HepG2 (cell line): Measurements from ENCODE around the gene BCL2L2. TPM values are rescaled to one million over a fixed set of nuclear protein-coding genes. Genes with fewer than 3 reads are reported as not detected.

Experiments
- POLR2G ChIP-seq: fragments of 200-400 bp; formaldehyde crosslinking; IDR thresholded peaks from 2 replicates; pipeline ENCODE4 v1.6.1; 2018; ENCODE audit warnings: mild to moderate bottlenecking, low read depth, low read length, moderate library complexity
- RBFOX2 ChIP-seq: fragments of 200-400 bp; formaldehyde crosslinking; IDR thresholded peaks from 2 replicates; pipeline ENCODE4 v1.6.1; 2017; ENCODE audit warnings: low read depth, mild to moderate bottlenecking, low read length
- SAP130 ChIP-seq: IDR thresholded peaks from 2 replicates; pipeline ENCODE4 v1.6.1; 2016; ENCODE audit warnings: low read depth
- SRSF1 ChIP-seq: fragments of 200-400 bp; formaldehyde crosslinking; optimal IDR thresholded peaks from 2 replicates; pipeline ENCODE3; 2017; ENCODE audit warnings: mild to moderate bottlenecking, low read depth, low read length, moderate library complexity
- ZBTB3 ChIP-seq: sonication (generic); formaldehyde crosslinking; IDR thresholded peaks from 2 replicates; pipeline ENCODE4 v1.4.0; 2020; ENCODE audit warnings: low read depth, mild to moderate bottlenecking, moderate library complexity, missing genetic modification reagents, borderline replicate concordance
- ZNF326 ChIP-seq: sonication (generic); formaldehyde crosslinking; IDR thresholded peaks from 2 replicates; pipeline ENCODE4 v1.4.0; 2020; ENCODE audit warnings: missing genetic modification reagents, borderline replicate concordance
- ZNF343 ChIP-seq: sonication (generic); formaldehyde crosslinking; IDR thresholded peaks from 2 replicates; pipeline ENCODE4 v1.4.0; 2020; ENCODE audit warnings: mild to moderate bottlenecking, missing genetic modification reagents
- ZNF775 ChIP-seq: sonication (generic); formaldehyde crosslinking; IDR thresholded peaks from 2 replicates; pipeline ENCODE4 v1.4.0; 2020; ENCODE audit warnings: missing genetic modification reagents, mild to moderate bottlenecking, moderate library complexity, borderline replicate concordance
- ZNF788 ChIP-seq: sonication (generic); formaldehyde crosslinking; IDR thresholded peaks from 2 replicates; pipeline ENCODE4 v1.5.0; 2020; ENCODE audit warnings: mild to moderate bottlenecking, missing genetic modification reagents, borderline replicate concordance
- polyA plus RNA-seq, 8 experiments: library from polyadenylated mRNA; depleted of rRNA in 3 of 8; stranded (reverse) in 7 of 8; unstranded in 1 of 8; fragments of >200 nt; fragmentation: Illumina TruSeq in 4 of 8; extraction: Trizol in 4 of 8; gene quantifications; 2 replicates each; pipeline versions ENCODE4 v1.2.1 to v1.2.3, GENCODE V29; 2011 to 2016; ENCODE audit warnings: low read depth in 4 of 8, missing spikeins in 1 of 8, mixed read lengths in 1 of 8; ENCODE audit not compliant: insufficient read depth in 1 of 8
- total RNA-seq, 5 experiments: library from RNA; depleted of rRNA; stranded (reverse); fragments of >200 nt; fragmentation: Illumina TruSeq; extraction: Trizol; gene quantifications; 2 replicates each; pipeline ENCODE4 v1.2.3, GENCODE V29; 2016; ENCODE audit warnings: low read depth in 1 of 5
- TF ChIP-seq, protein P1 (sequence below): sonication (generic); formaldehyde crosslinking; IDR thresholded peaks from 2 replicates; pipeline ENCODE4 v1.5.0; 2020; ENCODE audit warnings: mild to moderate bottlenecking, missing genetic modification reagents, borderline replicate concordance
- TF ChIP-seq, protein P2 (sequence below): sonication (generic); formaldehyde crosslinking; IDR thresholded peaks from 2 replicates; pipeline ENCODE4 v1.9.0; 2021; ENCODE audit warnings: missing genetic modification reagents, borderline replicate concordance
- TF ChIP-seq, protein P3 (sequence below): fragments of 450-650 bp; IDR thresholded peaks from 2 replicates; pipeline ENCODE4 v1.6.1; 2016

Gene BCL2L2
- total and polyA plus RNA-seq, 2 of the 13 experiments (the other 11 are each of a cell fraction or from before 2014, with no cell fraction given), result 28.1 to 49.8 TPM

DNA sequence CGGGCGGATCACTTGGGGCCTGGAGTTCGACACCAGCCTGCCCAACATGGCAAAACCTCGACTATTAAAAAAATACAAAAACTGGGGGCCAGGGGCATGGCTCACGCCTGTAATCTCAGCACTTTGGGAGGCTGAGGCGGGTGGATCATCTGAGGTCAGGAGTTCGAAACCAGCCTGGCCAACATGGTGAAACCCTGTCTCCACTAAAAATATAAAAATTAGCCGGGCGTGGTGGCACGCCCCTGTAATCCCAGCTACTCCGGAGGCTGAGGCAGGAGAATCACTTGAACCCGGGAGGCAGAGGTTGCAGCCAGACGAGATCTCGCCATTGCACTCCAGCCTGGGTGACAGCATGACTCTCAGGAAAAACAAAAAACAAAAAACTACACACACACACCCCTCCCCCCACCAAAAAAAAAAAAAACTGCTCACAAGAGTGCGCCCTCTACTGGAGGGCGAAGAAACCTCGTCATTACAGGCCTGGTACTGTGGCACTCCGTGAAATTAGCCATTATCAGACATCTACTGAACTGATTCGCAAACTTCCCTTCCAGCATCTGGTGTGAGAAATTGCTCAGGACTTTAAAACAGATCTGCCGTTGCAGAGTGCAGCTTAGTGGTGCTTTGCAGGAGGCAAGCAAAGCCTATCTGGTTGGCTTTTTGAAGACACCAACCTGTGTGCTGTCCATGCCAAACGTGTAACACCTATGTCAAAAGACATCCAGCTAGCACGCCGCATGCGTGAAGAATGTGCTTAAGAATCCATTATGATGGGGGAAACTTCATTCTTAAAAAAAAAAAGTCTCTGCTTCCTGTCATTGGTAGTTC lies 11.7 kb upstream of the BCL2L2 start (continued):
- TF ChIP-seq, protein P1, sequence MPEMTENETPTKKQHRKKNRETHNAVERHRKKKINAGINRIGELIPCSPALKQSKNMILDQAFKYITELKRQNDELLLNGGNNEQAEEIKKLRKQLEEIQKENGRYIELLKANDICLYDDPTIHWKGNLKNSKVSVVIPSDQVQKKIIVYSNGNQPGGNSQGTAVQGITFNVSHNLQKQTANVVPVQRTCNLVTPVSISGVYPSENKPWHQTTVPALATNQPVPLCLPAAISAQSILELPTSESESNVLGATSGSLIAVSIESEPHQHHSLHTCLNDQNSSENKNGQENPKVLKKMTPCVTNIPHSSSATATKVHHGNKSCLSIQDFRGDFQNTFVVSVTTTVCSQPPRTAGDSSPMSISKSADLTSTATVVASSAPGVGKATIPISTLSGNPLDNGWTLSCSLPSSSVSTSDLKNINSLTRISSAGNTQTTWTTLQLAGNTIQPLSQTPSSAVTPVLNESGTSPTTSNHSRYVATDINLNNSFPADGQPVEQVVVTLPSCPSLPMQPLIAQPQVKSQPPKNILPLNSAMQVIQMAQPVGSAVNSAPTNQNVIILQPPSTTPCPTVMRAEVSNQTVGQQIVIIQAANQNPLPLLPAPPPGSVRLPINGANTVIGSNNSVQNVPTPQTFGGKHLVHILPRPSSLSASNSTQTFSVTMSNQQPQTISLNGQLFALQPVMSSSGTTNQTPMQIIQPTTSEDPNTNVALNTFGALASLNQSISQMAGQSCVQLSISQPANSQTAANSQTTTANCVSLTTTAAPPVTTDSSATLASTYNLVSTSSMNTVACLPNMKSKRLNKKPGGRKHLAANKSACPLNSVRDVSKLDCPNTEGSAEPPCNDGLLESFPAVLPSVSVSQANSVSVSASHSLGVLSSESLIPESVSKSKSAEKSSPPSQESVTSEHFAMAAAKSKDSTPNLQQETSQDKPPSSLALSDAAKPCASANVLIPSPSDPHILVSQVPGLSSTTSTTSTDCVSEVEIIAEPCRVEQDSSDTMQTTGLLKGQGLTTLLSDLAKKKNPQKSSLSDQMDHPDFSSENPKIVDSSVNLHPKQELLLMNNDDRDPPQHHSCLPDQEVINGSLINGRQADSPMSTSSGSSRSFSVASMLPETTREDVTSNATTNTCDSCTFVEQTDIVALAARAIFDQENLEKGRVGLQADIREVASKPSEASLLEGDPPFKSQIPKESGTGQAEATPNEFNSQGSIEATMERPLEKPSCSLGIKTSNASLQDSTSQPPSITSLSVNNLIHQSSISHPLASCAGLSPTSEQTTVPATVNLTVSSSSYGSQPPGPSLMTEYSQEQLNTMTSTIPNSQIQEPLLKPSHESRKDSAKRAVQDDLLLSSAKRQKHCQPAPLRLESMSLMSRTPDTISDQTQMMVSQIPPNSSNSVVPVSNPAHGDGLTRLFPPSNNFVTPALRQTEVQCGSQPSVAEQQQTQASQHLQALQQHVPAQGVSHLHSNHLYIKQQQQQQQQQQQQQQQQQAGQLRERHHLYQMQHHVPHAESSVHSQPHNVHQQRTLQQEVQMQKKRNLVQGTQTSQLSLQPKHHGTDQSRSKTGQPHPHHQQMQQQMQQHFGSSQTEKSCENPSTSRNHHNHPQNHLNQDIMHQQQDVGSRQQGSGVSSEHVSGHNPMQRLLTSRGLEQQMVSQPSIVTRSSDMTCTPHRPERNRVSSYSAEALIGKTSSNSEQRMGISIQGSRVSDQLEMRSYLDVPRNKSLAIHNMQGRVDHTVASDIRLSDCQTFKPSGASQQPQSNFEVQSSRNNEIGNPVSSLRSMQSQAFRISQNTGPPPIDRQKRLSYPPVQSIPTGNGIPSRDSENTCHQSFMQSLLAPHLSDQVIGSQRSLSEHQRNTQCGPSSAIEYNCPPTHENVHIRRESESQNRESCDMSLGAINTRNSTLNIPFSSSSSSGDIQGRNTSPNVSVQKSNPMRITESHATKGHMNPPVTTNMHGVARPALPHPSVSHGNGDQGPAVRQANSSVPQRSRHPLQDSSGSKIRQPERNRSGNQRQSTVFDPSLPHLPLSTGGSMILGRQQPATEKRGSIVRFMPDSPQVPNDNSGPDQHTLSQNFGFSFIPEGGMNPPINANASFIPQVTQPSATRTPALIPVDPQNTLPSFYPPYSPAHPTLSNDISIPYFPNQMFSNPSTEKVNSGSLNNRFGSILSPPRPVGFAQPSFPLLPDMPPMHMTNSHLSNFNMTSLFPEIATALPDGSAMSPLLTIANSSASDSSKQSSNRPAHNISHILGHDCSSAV (CRISPR knock-in tag), result no peak
- TF ChIP-seq, protein P2, sequence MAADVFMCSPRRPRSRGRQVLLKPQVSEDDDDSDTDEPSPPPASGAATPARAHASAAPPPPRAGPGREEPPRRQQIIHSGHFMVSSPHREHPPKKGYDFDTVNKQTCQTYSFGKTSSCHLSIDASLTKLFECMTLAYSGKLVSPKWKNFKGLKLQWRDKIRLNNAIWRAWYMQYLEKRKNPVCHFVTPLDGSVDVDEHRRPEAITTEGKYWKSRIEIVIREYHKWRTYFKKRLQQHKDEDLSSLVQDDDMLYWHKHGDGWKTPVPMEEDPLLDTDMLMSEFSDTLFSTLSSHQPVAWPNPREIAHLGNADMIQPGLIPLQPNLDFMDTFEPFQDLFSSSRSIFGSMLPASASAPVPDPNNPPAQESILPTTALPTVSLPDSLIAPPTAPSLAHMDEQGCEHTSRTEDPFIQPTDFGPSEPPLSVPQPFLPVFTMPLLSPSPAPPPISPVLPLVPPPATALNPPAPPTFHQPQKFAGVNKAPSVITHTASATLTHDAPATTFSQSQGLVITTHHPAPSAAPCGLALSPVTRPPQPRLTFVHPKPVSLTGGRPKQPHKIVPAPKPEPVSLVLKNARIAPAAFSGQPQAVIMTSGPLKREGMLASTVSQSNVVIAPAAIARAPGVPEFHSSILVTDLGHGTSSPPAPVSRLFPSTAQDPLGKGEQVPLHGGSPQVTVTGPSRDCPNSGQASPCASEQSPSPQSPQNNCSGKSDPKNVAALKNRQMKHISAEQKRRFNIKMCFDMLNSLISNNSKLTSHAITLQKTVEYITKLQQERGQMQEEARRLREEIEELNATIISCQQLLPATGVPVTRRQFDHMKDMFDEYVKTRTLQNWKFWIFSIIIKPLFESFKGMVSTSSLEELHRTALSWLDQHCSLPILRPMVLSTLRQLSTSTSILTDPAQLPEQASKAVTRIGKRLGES (CRISPR knock-in tag), result 0 out of 2 replicates have a peak, but pooled peaks have one; percentile 18
- no peak for TF ChIP-seq ZNF326 (CRISPR knock-in tag)
- no peak for TF ChIP-seq RBFOX2
- TF ChIP-seq POLR2G, result no peak; the same call in 1 of the 2 replicates
- TF ChIP-seq, protein P3, sequence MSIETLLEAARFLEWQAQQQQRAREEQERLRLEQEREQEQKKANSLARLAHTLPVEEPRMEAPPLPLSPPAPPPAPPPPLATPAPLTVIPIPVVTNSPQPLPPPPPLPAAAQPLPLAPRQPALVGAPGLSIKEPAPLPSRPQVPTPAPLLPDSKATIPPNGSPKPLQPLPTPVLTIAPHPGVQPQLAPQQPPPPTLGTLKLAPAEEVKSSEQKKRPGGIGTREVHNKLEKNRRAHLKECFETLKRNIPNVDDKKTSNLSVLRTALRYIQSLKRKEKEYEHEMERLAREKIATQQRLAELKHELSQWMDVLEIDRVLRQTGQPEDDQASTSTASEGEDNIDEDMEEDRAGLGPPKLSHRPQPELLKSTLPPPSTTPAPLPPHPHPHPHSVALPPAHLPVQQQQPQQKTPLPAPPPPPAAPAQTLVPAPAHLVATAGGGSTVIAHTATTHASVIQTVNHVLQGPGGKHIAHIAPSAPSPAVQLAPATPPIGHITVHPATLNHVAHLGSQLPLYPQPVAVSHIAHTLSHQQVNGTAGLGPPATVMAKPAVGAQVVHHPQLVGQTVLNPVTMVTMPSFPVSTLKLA, result no peak
- no peak for TF ChIP-seq ZBTB3 (CRISPR knock-in tag)
- TF ChIP-seq ZNF343, result no peak
- no peak for TF ChIP-seq ZNF775
- TF ChIP-seq ZNF788 (CRISPR knock-in tag), result peak; percentile 38; the same call in 1 of the 2 replicates
- no peak for TF ChIP-seq SRSF1
- TF ChIP-seq SAP130 (CRISPR knock-in tag), result peak; percentile 29
